HCT116 (cell line): ENCODE measurements around the gene DTWD2. TPM values are rescaled to one million over a fixed set of nuclear protein-coding genes. Genes with fewer than 3 reads are reported as not detected.

ENCODE experiments used
- ATAC-seq: fragments of 200-7000 bp; cut with Tn5 transposase; 2 replicates; pipeline ENCODE4 v1.9.1; 2020; ENCODE audit warnings: mild to moderate bottlenecking, moderate library complexity
- BruUV-seq: library from RNA; stranded (reverse); fragments of 400-500 nt; replicated peaks from 2 replicates; lab custom pipeline; 2021; lab: Mats Ljungman, UMichigan
- CTCF ChIA-PET: fragments of 300-600 bp; sonication (Branson Sonifier 250); formaldehyde crosslinking; loops from one replicate; lab custom pipeline; 2021; ENCODE audit warnings: antibody characterized with exemption; lab: Charles Lee
- POLR2A ChIA-PET: fragments of 300-600, 350-600 bp; sonication (Branson Sonifier 250); formaldehyde crosslinking; loops from one replicate; lab custom pipeline; 2021; ENCODE audit warnings: antibody characterized with exemption; lab: Charles Lee
- RAD21 ChIA-PET, 2 experiments: fragments of 300-600 bp; sonication (Branson Sonifier 250); formaldehyde crosslinking; loops; one replicate each; lab custom pipeline; 2023; ENCODE audit warnings: low total read pairs in 2 of 2; ENCODE audit not compliant: uncharacterized antibody in 2 of 2, unreplicated experiment in 2 of 2, low non-redundant PET in 1 of 2; lab: Charles Lee
- DNase-seq: peaks from one replicate; pipeline ENCODE4 v3.0.0-alpha.2; 2010; ENCODE audit warnings: low read depth, low spot score
- H2AFZ ChIP-seq: fragments of 200-600 bp; shearing (Covaris generic), sonication (generic); 2 replicates; pipeline ENCODE4 v1.6.1; 2017; ENCODE audit warnings: low read depth, mixed run types, mixed read lengths, antibody characterized with exemption, low read length; ENCODE audit not compliant: poor library complexity, severe bottlenecking
- H3K27ac ChIP-seq: 2 replicates; pipeline ENCODE4 v1.5.1; 2012; ENCODE audit warnings: low read depth, low read length
- H3K27me3 ChIP-seq: fragments of 200-600 bp; sonication (generic); 2 replicates; pipeline ENCODE4 v1.6.1; 2016; ENCODE audit warnings: mixed run types, low read length, mixed read lengths; ENCODE audit not compliant: insufficient read depth
- H3K36me3 ChIP-seq, 2 experiments: fragments of 200-500 bp in 1 of 2; fragments of 200-600 bp in 1 of 2; sonication (Bioruptor generic) in 1 of 2; sonication (generic) in 1 of 2; 2 replicates each; pipeline versions ENCODE4 v1.5.1 to v1.6.1; 2014 to 2016; ENCODE audit warnings: low read length in 2 of 2, inconsistent platforms in 1 of 2, mixed read lengths in 1 of 2, mixed run types in 1 of 2; ENCODE audit not compliant: insufficient read depth in 2 of 2, control insufficient read depth in 1 of 2
- H3K4me1 ChIP-seq, 2 experiments: fragments of 200-600 bp in 1 of 2; sonication (generic) in 1 of 2; 2 replicates each; pipeline versions ENCODE4 v1.5.1 to v1.6.1; 2012 to 2017; ENCODE audit warnings: low read length in 2 of 2, inconsistent platforms in 1 of 2, mild to moderate bottlenecking in 1 of 2, mixed read lengths in 1 of 2, mixed run types in 1 of 2, moderate library complexity in 1 of 2; ENCODE audit not compliant: insufficient read depth in 2 of 2, control insufficient read depth in 1 of 2
- H3K4me2 ChIP-seq: fragments of 200-600 bp; sonication (generic); 2 replicates; pipeline ENCODE4 v1.6.1; 2017; ENCODE audit warnings: mixed run types, low read length, mixed read lengths
- H3K4me3 ChIP-seq, 2 experiments: fragments of 200-600 bp in 1 of 2; sonication (generic) in 1 of 2; replicated peaks in 1 of 2; 2 replicates each; pipeline ENCODE4 v1.5.1; 2011 to 2016; ENCODE audit warnings: low read length in 2 of 2, control low read depth in 1 of 2, low read depth in 1 of 2, mild to moderate bottlenecking in 1 of 2, mixed read lengths in 1 of 2, mixed run types in 1 of 2
- H3K79me2 ChIP-seq: fragments of 200-600 bp; sonication (generic); 2 replicates; pipeline ENCODE4 v1.6.1; 2017; ENCODE audit warnings: mild to moderate bottlenecking, mixed run types, low read length, moderate library complexity, mixed read lengths; ENCODE audit not compliant: insufficient read depth
- H3K9ac ChIP-seq: fragments of 200-600 bp; sonication (generic); 2 replicates; pipeline ENCODE4 v1.6.1; 2016; ENCODE audit warnings: low read length, mixed read lengths
- H3K9me2 ChIP-seq: fragments of 200-600 bp; sonication (generic), shearing (Covaris generic); 2 replicates; pipeline ENCODE4 v1.6.1; 2017; ENCODE audit warnings: mixed run types, mild to moderate bottlenecking, moderate library complexity; ENCODE audit not compliant: insufficient read depth
- H3K9me3 ChIP-seq, 2 experiments: fragments of 200-500 bp in 1 of 2; fragments of 200-600 bp in 1 of 2; sonication (Bioruptor generic) in 1 of 2; sonication (generic) in 1 of 2; 2 replicates each; pipeline ENCODE4 v1.6.1; 2014 to 2017; ENCODE audit warnings: low read length in 2 of 2, mixed read lengths in 2 of 2, inconsistent platforms in 1 of 2, low read depth in 1 of 2, mild to moderate bottlenecking in 1 of 2, mixed run types in 1 of 2, moderate library complexity in 1 of 2; ENCODE audit not compliant: control insufficient read depth in 1 of 2, insufficient read depth in 1 of 2
- H4K20me1 ChIP-seq: fragments of 200-600 bp; sonication (generic), shearing (Covaris generic); 2 replicates; pipeline ENCODE4 v1.6.1; 2017; ENCODE audit warnings: mixed run types, mild to moderate bottlenecking, moderate library complexity; ENCODE audit not compliant: insufficient read depth
- CEBPB ChIP-seq: IDR thresholded peaks from 2 replicates; pipeline ENCODE4 v1.6.1; 2012; ENCODE audit warnings: low read depth
- EGR1 ChIP-seq: IDR thresholded peaks from 2 replicates; pipeline ENCODE4 v1.6.1; 2012; ENCODE audit warnings: low read depth
- ELF1 ChIP-seq: IDR thresholded peaks from 2 replicates; pipeline ENCODE4 v1.6.1; 2012; ENCODE audit warnings: low read depth, borderline replicate concordance
- EZH2 ChIP-seq: fragments of 200-600 bp; sonication (generic); IDR thresholded peaks from 2 replicates; pipeline ENCODE4 v1.6.1; 2017; ENCODE audit warnings: antibody characterized with exemption, mixed run types
- EZH2phosphoT487 ChIP-seq: fragments of 200-600 bp; IDR thresholded peaks from 2 replicates; pipeline ENCODE4 v1.6.1; 2018; ENCODE audit warnings: antibody characterized with exemption, borderline replicate concordance
- POLR2A ChIP-seq: IDR thresholded peaks from 2 replicates; pipeline ENCODE4 v1.7.0; 2011; ENCODE audit warnings: borderline replicate concordance; ENCODE audit not compliant: insufficient read depth, insufficient read length; ENCODE audit errors: extremely low read depth
- POLR2AphosphoS5 ChIP-seq: IDR thresholded peaks from 2 replicates; pipeline ENCODE4 v1.6.1; 2011; ENCODE audit warnings: mild to moderate bottlenecking, low read depth, low read length, moderate library complexity
- RAD21 ChIP-seq: IDR thresholded peaks from 2 replicates; pipeline ENCODE4 v1.6.1; 2012; ENCODE audit warnings: low read depth, mild to moderate bottlenecking
- SRF ChIP-seq: IDR thresholded peaks from 2 replicates; pipeline ENCODE4 v1.6.1; 2012; ENCODE audit warnings: low read depth
- TCF7L2 ChIP-seq: IDR thresholded peaks from 2 replicates; pipeline ENCODE4 v1.7.0; 2011; ENCODE audit warnings: borderline replicate concordance, inconsistent platforms; ENCODE audit not compliant: insufficient read depth, insufficient read length; ENCODE audit errors: extremely low read depth
- ZNF274 ChIP-seq: fragments of 200-500 bp; sonication (Bioruptor generic); IDR thresholded peaks from 2 replicates; pipeline ENCODE4 v1.6.1; 2014; ENCODE audit warnings: mild to moderate bottlenecking, low read depth, low read length, inconsistent platforms
- intact Hi-C: fragments of 100-400 bp; cut with micrococcal nuclease; formaldehyde crosslinking; loops from 2 replicates; pipeline ENCODE4 v1.10.0; 2022
- total RNA-seq: library from RNA; stranded (reverse); gene quantifications from one replicate; pipeline ENCODE4 v1.2.1, GENCODE V29; 2021; ENCODE audit not compliant: unreplicated experiment
- TF ChIP-seq, protein P1 (sequence below): IDR thresholded peaks from 2 replicates; pipeline ENCODE4 v1.6.1; 2012
- TF ChIP-seq, protein P2 (sequence below): IDR thresholded peaks from 2 replicates; pipeline ENCODE4 v1.6.1; 2011; ENCODE audit warnings: mild to moderate bottlenecking, low read length, moderate library complexity; ENCODE audit not compliant: insufficient replicate concordance; ENCODE audit errors: extremely low read depth
- TF ChIP-seq, protein P3 (sequence below): IDR thresholded peaks from 2 replicates; pipeline ENCODE4 v1.6.1; 2012; ENCODE audit warnings: low read depth

Gene DTWD2
- total RNA-seq, 1 experiment from 2014 or later, result 5.2 TPM

DNA sequence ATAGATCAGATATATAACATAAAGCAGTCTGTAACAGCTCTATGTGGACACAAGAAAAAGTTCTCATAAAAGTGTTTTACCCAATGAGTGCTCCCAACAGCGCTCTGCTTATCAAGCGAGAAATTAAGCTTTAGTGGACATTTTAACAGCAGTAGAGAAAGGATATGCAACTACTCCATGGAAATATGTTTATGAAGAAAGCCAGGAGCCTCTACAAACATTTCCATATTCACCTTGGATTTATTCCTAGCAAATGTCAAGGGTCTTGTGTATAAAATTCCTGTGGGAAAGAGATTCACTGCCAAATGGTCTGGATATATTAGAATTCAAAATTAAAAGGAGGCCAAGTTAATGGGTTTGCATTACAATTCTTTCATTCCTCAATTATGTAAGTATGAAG is 66.5 kb downstream of the DTWD2 start:
- no peak overlapping the region for H3K4me3 ChIP-seq
- intact Hi-C loops, result no loop called here
- H2AFZ ChIP-seq, result no peak overlapping the region
- H3K27ac ChIP-seq, result no peak overlapping the region
- RAD21 ChIA-PET, result no interaction called here
- H3K4me2 ChIP-seq, result no peak overlapping the region
- H3K9ac ChIP-seq, result no peak overlapping the region
- H4K20me1 ChIP-seq, result no peaks in the 10 kb centered on the region
- H3K9me2 ChIP-seq, result no peaks in the 10 kb centered on the region
- POLR2A ChIA-PET, result no interaction called here
- ATAC-seq (no peak), DNase-seq (no peak)
- H3K27me3 ChIP-seq, result no peaks in the 10 kb centered on the region
- H3K9me3 ChIP-seq, result no peaks in the 10 kb centered on the region
- no TSS peak for BruUV-seq
- CTCF ChIA-PET, result no interaction called here
- no peaks in the 10 kb centered on the region for H3K79me2 ChIP-seq
- TF ChIP-seq EZH2, result no peak
- TF ChIP-seq, protein P1, sequence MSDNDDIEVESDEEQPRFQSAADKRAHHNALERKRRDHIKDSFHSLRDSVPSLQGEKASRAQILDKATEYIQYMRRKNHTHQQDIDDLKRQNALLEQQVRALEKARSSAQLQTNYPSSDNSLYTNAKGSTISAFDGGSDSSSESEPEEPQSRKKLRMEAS, result no peak
- no peaks in the 10 kb centered on the region for H3K4me1 ChIP-seq
- no peaks in the 10 kb centered on the region for H3K36me3 ChIP-seq

DNA sequence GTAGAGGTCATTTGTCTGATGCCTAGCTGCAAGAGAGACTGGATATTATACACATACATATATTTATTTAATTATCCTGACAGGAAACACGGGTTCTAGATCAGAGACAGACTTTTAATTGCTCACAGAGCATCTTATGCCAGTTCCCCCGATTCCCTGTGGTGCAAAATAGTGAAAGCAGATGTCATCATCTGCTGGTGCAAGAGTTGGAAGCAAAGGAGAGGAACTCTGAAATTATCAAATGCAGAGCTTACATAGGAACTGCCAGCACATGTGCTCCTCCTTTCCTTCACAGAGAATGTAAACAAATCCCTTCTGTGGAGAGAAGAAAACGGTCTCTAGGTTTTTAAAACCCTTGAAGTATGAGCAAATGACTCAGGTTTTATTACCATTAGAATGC is 69.3 kb downstream of the DTWD2 start:
- Histone ChIP-seq H3K4me1 (no peaks in the 10 kb centered on the region), H2AFZ (no peak overlapping the region), H3K9ac (no peak overlapping the region), H3K36me3 (no peaks in the 10 kb centered on the region), H4K20me1 (no peaks in the 10 kb centered on the region), H3K27ac (no peak overlapping the region), H3K4me2 (no peak overlapping the region), H3K4me3 (no peak overlapping the region), H3K79me2 (no peaks in the 10 kb centered on the region), H3K9me3 (no peaks in the 10 kb centered on the region), H3K27me3 (no peaks in the 10 kb centered on the region), H3K9me2 (no peaks in the 10 kb centered on the region)
- intact Hi-C loops, result no loop called here
- no TSS peak for BruUV-seq
- POLR2A ChIA-PET, result no interaction called here
- CTCF ChIA-PET, result no interaction called here
- RAD21 ChIA-PET, result no interaction called here
- ATAC-seq (no peak), DNase-seq (no peak)
- no peak for TF ChIP-seq RAD21
- TF ChIP-seq, protein P2, sequence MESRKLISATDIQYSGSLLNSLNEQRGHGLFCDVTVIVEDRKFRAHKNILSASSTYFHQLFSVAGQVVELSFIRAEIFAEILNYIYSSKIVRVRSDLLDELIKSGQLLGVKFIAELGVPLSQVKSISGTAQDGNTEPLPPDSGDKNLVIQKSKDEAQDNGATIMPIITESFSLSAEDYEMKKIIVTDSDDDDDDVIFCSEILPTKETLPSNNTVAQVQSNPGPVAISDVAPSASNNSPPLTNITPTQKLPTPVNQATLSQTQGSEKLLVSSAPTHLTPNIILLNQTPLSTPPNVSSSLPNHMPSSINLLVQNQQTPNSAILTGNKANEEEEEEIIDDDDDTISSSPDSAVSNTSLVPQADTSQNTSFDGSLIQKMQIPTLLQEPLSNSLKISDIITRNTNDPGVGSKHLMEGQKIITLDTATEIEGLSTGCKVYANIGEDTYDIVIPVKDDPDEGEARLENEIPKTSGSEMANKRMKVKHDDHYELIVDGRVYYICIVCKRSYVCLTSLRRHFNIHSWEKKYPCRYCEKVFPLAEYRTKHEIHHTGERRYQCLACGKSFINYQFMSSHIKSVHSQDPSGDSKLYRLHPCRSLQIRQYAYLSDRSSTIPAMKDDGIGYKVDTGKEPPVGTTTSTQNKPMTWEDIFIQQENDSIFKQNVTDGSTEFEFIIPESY, result no peak
- no peak for TF ChIP-seq ELF1
- TF ChIP-seq ZNF274, result no peak
- TF ChIP-seq EZH2phosphoT487, result no peak
- TF ChIP-seq CEBPB, result no peak
- no peak for TF ChIP-seq EZH2
- no peak for TF ChIP-seq EGR1
- TF ChIP-seq TCF7L2, result no peak
- no peak for TF ChIP-seq SRF
- TF ChIP-seq POLR2A, result no peak
- TF ChIP-seq, protein P1, result no peak
- TF ChIP-seq, protein P3, sequence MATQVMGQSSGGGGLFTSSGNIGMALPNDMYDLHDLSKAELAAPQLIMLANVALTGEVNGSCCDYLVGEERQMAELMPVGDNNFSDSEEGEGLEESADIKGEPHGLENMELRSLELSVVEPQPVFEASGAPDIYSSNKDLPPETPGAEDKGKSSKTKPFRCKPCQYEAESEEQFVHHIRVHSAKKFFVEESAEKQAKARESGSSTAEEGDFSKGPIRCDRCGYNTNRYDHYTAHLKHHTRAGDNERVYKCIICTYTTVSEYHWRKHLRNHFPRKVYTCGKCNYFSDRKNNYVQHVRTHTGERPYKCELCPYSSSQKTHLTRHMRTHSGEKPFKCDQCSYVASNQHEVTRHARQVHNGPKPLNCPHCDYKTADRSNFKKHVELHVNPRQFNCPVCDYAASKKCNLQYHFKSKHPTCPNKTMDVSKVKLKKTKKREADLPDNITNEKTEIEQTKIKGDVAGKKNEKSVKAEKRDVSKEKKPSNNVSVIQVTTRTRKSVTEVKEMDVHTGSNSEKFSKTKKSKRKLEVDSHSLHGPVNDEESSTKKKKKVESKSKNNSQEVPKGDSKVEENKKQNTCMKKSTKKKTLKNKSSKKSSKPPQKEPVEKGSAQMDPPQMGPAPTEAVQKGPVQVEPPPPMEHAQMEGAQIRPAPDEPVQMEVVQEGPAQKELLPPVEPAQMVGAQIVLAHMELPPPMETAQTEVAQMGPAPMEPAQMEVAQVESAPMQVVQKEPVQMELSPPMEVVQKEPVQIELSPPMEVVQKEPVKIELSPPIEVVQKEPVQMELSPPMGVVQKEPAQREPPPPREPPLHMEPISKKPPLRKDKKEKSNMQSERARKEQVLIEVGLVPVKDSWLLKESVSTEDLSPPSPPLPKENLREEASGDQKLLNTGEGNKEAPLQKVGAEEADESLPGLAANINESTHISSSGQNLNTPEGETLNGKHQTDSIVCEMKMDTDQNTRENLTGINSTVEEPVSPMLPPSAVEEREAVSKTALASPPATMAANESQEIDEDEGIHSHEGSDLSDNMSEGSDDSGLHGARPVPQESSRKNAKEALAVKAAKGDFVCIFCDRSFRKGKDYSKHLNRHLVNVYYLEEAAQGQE, result no peak
- TF ChIP-seq POLR2AphosphoS5, result no peak
